Natural killer cell treated with Interleukin-12 subunit alpha and Interleukin-12 subunit beta and Interleukin-15 and Interleukin-18, amount 100 ng/mL, for 72 hours (primary cell): ENCODE data around the gene KRT222. TPM values are rescaled to one million over a fixed set of nuclear protein-coding genes. Genes with fewer than 3 reads are reported as not detected.
A peak's percentile ranks its signal among the peaks of the same experiment; 100 is the strongest.

ENCODE experiments used
- ATAC-seq, 2 donors: fragments of 150-1000 bp; cut with Tn5 transposase in 1 of 2; sonication (Bioruptor Pico), chemical (Tn5 transposase) in 1 of 2; 2 replicates each; pipeline ENCODE4 v1.10.0; 2021
- DNase-seq: peaks from one replicate; pipeline ENCODE4 v3.0.0; 2022; ENCODE audit warnings: low spot score
- H3K27ac Mint-ChIP-seq, 2 donors: 1 replicate in 1 of 2; 2 replicates in 1 of 2; pipeline ENCODE4 v1.8.0; 2022; ENCODE audit warnings: mixed read lengths in 2 of 2, mild to moderate bottlenecking in 1 of 2, moderate library complexity in 1 of 2
- H3K27me3 Mint-ChIP-seq, 2 donors: 1 replicate in 1 of 2; 2 replicates in 1 of 2; pipeline ENCODE4 v1.8.0; 2022; ENCODE audit warnings: mixed read lengths in 2 of 2
- H3K36me3 Mint-ChIP-seq: one replicate; pipeline ENCODE4 v1.8.0; 2022; ENCODE audit warnings: mixed read lengths
- H3K4me1 Mint-ChIP-seq, 2 donors: 1 replicate in 1 of 2; 2 replicates in 1 of 2; pipeline ENCODE4 v1.8.0; 2022; ENCODE audit warnings: low read depth in 2 of 2, mixed read lengths in 2 of 2, mild to moderate bottlenecking in 1 of 2
- H3K4me3 Mint-ChIP-seq: one replicate; pipeline ENCODE4 v1.8.0; 2022; ENCODE audit warnings: mixed read lengths
- H3K9me3 Mint-ChIP-seq: 2 replicates; pipeline ENCODE4 v1.8.0; 2022; ENCODE audit warnings: mixed read lengths
- total RNA-seq, 2 donors: library from RNA; stranded (reverse); gene quantifications; one replicate each; pipeline ENCODE4 v1.2.3, GENCODE V29; 2022

The KRT222 gene
- total RNA-seq, 2 donors from 2014 or later, result not detected

GRCh38 chr17:40606548-40607353 is 58.2 kb downstream of the KRT222 start:
- Mint-ChIP-seq H3K4me3 (peak overlapping the region; percentile 80), H3K27me3 (peaks cover 0 to 7% of the 10 kb centered on the region in 2 donors), H3K4me1 (peaks cover 66 to 71% of the 10 kb centered on the region in 2 donors), H3K27ac (peak overlapping the region; percentile 86 to 90), H3K36me3 (no peaks in the 10 kb centered on the region), H3K9me3 (no peaks in the 10 kb centered on the region)
- DNase-seq (no peak), ATAC-seq (no peak)

GRCh38 chr17:40605306-40605705 is 59.7 kb downstream of the KRT222 start:
- H3K4me3 Mint-ChIP-seq, result peak overlapping the region; percentile 48
- H3K9me3 Mint-ChIP-seq, result no peaks in the 10 kb centered on the region

More at GRCh38 chr17:40605306-40605705, 59.7 kb downstream of the KRT222 start:
- peaks cover 0 to 10% of the 10 kb centered on the region in 2 donors for H3K27me3 Mint-ChIP-seq
- ATAC-seq, result no peak
- peak overlapping the region in 1 of 2 donors; percentile 61 for H3K27ac Mint-ChIP-seq
- DNase-seq, result no peak
- no peaks in the 10 kb centered on the region for H3K36me3 Mint-ChIP-seq
- H3K4me1 Mint-ChIP-seq, result peaks cover 59 to 65% of the 10 kb centered on the region in 2 donors

Other genes starting within 250 kb of the KRT222 start
- 100 to 1,000 TPM in 1 of 2 donors, 10 to 100 TPM in 1; 96.7 to 116 TPM for gene TOP2A, start 247.3 kb downstream of the KRT222 start, total RNA-seq
- under 1 TPM; 0.59 to 0.88 TPM for gene IGFBP4, start 221.7 kb downstream of the KRT222 start, total RNA-seq
- 1 to 10 TPM in 1 of 2 donors, under 1 TPM in 1; 0.76 to 2.9 TPM for gene TNS4, start 163.6 kb downstream of the KRT222 start, total RNA-seq
- 10 to 100 TPM; 65.7 to 71.1 TPM for gene CCR7, start 99.7 kb downstream of the KRT222 start, total RNA-seq
- 10 to 100 TPM; 76.2 to 94.6 TPM for gene SMARCE1, start 17.4 kb downstream of the KRT222 start, total RNA-seq
- gene KRT24, start 38.6 kb upstream of the KRT222 start, total RNA-seq, result not detected
- gene KRT25, start 90.2 kb upstream of the KRT222 start, total RNA-seq, result not detected
- gene KRT26, start 107.0 kb upstream of the KRT222 start, total RNA-seq, result not detected
- not detected for gene KRT27, start 117.4 kb upstream of the KRT222 start, total RNA-seq
- not detected for gene KRT28, start 134.8 kb upstream of the KRT222 start, total RNA-seq
- gene KRT10, start 157.4 kb upstream of the KRT222 start, total RNA-seq, result 10 to 100 TPM; 26.8 to 42.3 TPM
- not detected for gene KRT12, start 202.0 kb upstream of the KRT222 start, total RNA-seq
- not detected for gene KRT20, start 220.1 kb upstream of the KRT222 start, total RNA-seq